Measurements from ENCODE around the gene MAPT. TPM values are rescaled to one million over a fixed set of nuclear protein-coding genes. Genes with fewer than 3 reads are reported as not detected.

MAPT gene
- total and polyA plus RNA-seq, 2 of the 13 experiments (the other 11 are each of a cell fraction or from before 2014, with no cell fraction given), result 2.1 to 2.8 TPM

- TF ChIP-seq, protein P1, sequence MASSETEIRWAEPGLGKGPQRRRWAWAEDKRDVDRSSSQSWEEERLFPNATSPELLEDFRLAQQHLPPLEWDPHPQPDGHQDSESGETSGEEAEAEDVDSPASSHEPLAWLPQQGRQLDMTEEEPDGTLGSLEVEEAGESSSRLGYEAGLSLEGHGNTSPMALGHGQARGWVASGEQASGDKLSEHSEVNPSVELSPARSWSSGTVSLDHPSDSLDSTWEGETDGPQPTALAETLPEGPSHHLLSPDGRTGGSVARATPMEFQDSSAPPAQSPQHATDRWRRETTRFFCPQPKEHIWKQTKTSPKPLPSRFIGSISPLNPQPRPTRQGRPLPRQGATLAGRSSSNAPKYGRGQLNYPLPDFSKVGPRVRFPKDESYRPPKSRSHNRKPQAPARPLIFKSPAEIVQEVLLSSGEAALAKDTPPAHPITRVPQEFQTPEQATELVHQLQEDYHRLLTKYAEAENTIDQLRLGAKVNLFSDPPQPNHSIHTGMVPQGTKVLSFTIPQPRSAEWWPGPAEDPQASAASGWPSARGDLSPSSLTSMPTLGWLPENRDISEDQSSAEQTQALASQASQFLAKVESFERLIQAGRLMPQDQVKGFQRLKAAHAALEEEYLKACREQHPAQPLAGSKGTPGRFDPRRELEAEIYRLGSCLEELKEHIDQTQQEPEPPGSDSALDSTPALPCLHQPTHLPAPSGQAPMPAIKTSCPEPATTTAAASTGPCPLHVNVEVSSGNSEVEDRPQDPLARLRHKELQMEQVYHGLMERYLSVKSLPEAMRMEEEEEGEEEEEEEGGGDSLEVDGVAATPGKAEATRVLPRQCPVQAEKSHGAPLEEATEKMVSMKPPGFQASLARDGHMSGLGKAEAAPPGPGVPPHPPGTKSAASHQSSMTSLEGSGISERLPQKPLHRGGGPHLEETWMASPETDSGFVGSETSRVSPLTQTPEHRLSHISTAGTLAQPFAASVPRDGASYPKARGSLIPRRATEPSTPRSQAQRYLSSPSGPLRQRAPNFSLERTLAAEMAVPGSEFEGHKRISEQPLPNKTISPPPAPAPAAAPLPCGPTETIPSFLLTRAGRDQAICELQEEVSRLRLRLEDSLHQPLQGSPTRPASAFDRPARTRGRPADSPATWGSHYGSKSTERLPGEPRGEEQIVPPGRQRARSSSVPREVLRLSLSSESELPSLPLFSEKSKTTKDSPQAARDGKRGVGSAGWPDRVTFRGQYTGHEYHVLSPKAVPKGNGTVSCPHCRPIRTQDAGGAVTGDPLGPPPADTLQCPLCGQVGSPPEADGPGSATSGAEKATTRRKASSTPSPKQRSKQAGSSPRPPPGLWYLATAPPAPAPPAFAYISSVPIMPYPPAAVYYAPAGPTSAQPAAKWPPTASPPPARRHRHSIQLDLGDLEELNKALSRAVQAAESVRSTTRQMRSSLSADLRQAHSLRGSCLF (CRISPR knock-in tag; IDR thresholded peaks at IDR 0.05; ENCODE audit: borderline replicate concordance), result no peak
- TF ChIP-seq ZNF687 (CRISPR knock-in tag; IDR thresholded peaks at IDR 0.05) (peak; percentile 90), FOXK2 (IDR thresholded peaks at IDR 0.05) (no peak), KLF16 (CRISPR knock-in tag; IDR thresholded peaks at IDR 0.05) (0 out of 4 replicates have a peak, but pooled peaks of 1 of the 2 experiments have one; percentile 29), ZNF614 (CRISPR knock-in tag; IDR thresholded peaks at IDR 0.05; ENCODE audit: borderline replicate concordance) (peak; percentile 46; the same call in 1 of the 2 replicates), ZNF547 (CRISPR knock-in tag; IDR thresholded peaks at IDR 0.05) (no peak; the same call in 1 of the 2 replicates), CBX5 (CRISPR knock-in tag; IDR thresholded peaks at IDR 0.05; ENCODE audit: borderline replicate concordance) (peak; percentile 69; the same call in 1 of the 2 replicates), SPEN (CRISPR knock-in tag; IDR thresholded peaks at IDR 0.05; ENCODE audit: low read depth) (peak; percentile 44; the same call in 1 of the 2 replicates), ZNF674 (CRISPR knock-in tag; IDR thresholded peaks at IDR 0.05; ENCODE audit: low read depth) (no peak), ZNF205 (CRISPR knock-in tag; IDR thresholded peaks at IDR 0.05) (peak; percentile 69), ZBTB37 (CRISPR knock-in tag; IDR thresholded peaks at IDR 0.05) (peak; percentile 93), MAZ (IDR thresholded peaks at IDR 0.05; ENCODE audit: borderline replicate concordance, low read depth, low read length) (0 out of 2 replicates have a peak, but pooled peaks have one; percentile 42), MAZ (CRISPR knock-in tag; IDR thresholded peaks at IDR 0.05; ENCODE audit: low read depth) (peak; percentile 79; the same call in 1 of the 2 replicates), TAF15 (IDR thresholded peaks at IDR 0.05; ENCODE audit: low read depth, low read length, poor library complexity, severe bottlenecking) (no peak), ZNF639 (CRISPR knock-in tag; conservative IDR thresholded peaks at IDR 0.05) (no peak), SP4 (CRISPR knock-in tag; IDR thresholded peaks at IDR 0.05) (peak; percentile 51; the same call in 1 of the 2 replicates)
Measured at GRCh38 chr17:46003907-46004748, 109.8 kb downstream of the MAPT start (continued).

All from HepG2 (cell line).